NCI-H2107 treated with DMSO at 0.1 percent for 48 hours (cell line): ENCODE results near the gene SPNS2.

ENCODE experiments used
- DNase-seq: peaks from one replicate; lab custom pipeline; 2025; ENCODE audit not compliant: unreplicated experiment; lab: John Stamatoyannopoulos, UW

Gene SPNS2

GRCh38 chr17:4586043-4586442, 87.4 kb downstream of the SPNS2 start:
- DNase-seq: no peak

GRCh38 chr17:4587195-4587594, 88.5 kb downstream of the SPNS2 start:
- DNase-seq: no peak

- no peak for DNase-seq
Measured at GRCh38 chr17:4587803-4588202, 89.1 kb downstream of the SPNS2 start.

GRCh38 chr17:4588391-4588790, 89.7 kb downstream of the SPNS2 start:
- DNase-seq: no peak
